Esophagus squamous epithelium (tissue), 4 donors: Measurements from ENCODE around the gene SH3GL2.

Experiments
- CTCF ChIP-seq, 6 experiments: fragments of 450-650 bp in 4 of 6; fragments of 200-600 bp in 2 of 6; sonication (generic) in 2 of 6; IDR thresholded peaks; one replicate each; pipeline ENCODE4 v1.5.1; 2016 to 2019; ENCODE audit warnings: antibody characterized with exemption in 6 of 6, mild to moderate bottlenecking in 4 of 6, moderate library complexity in 4 of 6
- POLR2A ChIP-seq, 4 donors: fragments of 450-650 bp; IDR thresholded peaks; one replicate each; pipeline ENCODE4 v1.6.1; 2017; ENCODE audit warnings: antibody characterized with exemption in 4 of 4, mild to moderate bottlenecking in 4 of 4, moderate library complexity in 3 of 4

GRCh38 chr9:17775656-17776055, 196.8 kb downstream of the SH3GL2 start:
- no peak for TF ChIP-seq POLR2A (IDR thresholded peaks at IDR 0.05)
- no peak for TF ChIP-seq CTCF (IDR thresholded peaks at IDR 0.05)
